NCI-H460 (cell line): Measurements from ENCODE around the gene ITGB8. TPM values are rescaled to one million over a fixed set of nuclear protein-coding genes. Genes with fewer than 3 reads are reported as not detected.

ENCODE experiments used
- DNase-seq: peaks from one replicate; pipeline ENCODE4 v3.0.0-alpha.2; 2016; ENCODE audit warnings: low read depth; ENCODE audit errors: extremely low read depth
- small RNA-seq, 2 experiments: library from RNA; depleted of rRNA; stranded (forward); fragments of <200 nt; gene quantifications; one replicate each; pipeline ENCODE3, GENCODE V24; 2014
- total RNA-seq: library from RNA; depleted of rRNA; stranded (reverse); fragments of >200 nt; shearing (Covaris generic); gene quantifications from 2 replicates; pipeline ENCODE4 v1.2.3, GENCODE V29; 2014; rRNA removed

The ITGB8 gene
- total RNA-seq, 1 experiment from 2014 or later = 18.5 TPM

GRCh38 chr7:20449176-20449575, 118.5 kb downstream of the ITGB8 start:
- no peak for DNase-seq

DNA sequence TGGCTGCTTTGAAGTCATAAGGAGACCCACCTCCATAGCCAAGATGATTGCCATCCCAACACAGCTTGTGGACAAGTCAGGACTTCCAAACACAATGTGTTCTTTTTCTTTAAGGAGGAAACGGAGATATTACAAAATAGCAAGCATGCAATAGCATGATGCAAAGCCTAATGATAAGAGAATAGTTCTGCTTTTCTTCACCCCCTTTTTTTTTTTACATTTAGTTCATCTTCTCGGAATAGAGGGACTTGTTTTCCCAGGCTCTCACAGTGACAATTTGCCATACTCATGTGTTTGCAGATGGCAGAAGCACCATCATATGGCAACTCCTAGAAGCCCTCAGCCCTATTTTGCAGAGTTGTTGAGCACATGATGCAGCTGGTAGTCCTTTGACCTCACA, 119.8 kb downstream of the ITGB8 start:
- no peak for DNase-seq

DNA sequence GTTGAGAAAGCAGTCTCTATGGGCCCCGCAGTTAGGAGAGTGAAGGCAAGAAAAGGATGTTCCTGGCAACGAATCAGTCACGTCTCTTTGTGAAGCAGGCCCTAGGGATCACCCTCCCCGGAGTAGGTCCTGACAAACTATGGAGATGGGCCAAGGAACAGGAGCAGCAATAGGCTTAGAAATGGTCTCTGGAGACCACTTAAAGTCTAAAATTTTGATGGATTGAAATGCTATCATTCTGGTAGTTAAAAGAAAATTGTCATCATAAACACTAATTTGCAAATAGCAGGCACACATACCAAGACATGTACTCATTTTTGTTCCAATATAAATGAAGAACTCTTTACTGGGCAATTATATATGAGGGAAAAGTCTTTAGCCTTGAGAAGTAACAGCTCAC, 123.5 kb downstream of the ITGB8 start:
- DNase-seq = no peak

DNA sequence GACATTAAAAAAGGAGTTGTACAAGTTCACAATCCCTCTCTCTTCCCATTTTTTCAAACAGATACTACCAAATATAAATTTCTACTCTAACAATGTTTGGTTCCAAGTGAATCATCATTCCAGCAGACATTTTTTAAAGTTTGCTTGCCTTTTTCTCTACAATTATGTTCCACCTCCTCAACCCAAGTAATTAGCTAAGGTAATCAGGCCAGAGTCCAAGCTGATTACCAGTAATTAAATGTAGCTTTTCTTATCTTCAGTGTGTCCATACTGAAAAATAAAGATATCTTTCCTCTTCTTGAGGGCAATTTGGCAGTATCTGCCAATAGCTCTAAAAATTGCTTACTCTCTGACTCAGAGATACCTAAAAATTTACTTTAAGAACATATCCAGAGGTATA, 126.0 kb downstream of the ITGB8 start:
- no peak for DNase-seq

DNA sequence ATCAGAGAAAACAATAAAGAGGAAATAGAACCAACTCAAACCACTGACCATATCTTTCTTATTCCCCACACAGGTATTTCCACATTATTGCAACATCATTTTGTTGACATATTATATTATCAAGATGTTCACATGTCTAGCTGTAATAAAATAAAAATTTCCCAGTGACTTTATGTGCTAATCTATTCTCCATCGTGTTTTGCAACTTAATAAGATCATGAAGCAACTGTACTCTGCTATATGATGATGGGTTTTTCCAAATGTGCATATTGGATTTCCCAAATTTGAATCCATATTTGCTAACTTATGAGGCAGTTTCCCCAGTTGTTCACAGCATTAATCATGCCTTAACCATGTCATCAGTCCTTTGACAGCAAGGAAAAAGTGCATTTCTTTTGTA, 127.8 kb downstream of the ITGB8 start:
- DNase-seq = no peak

DNA sequence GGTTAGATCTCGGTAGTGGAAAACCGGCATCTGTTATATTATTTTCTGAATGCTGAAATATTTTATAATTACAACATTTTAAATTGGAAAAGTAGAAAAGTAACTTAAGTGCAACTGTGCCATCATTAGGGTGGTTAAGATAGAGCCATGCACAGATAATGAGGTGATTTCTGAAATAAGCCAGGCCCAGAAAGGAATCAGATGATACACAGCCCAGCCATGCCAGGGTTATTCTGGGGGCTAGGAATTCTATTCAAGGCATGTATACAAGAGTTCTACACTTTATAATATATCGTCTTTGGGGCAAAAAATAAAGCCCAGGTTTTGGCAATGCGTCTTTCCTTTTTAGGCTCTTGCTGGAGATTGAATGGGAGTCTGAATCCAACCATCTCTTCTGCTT, 128.7 kb downstream of the ITGB8 start:
- no peak for DNase-seq

- DNase-seq = no peak
Observed at GRCh38 chr7:20464891-20465290, 134.2 kb downstream of the ITGB8 start.

Small RNA genes within 50 kb of the gene (small RNA-seq; reads per million reads assigned to genes)
- 0 reads per million in 2 experiments for gene RF00275

Other genes with a start within 250 kb of the ITGB8 start
- gene MACC1, start 113.5 kb upstream of the ITGB8 start, total RNA-seq = 6.4 and 9.4 TPM in 2 replicates